Adrenal gland (tissue), 12 donors: ENCODE results near the gene CUL4B. TPM values are rescaled to one million over a fixed set of nuclear protein-coding genes. Genes with fewer than 3 reads are reported as not detected.

Source experiments
- DNase-seq, 7 donors: peaks; one replicate each; pipeline ENCODE4 v3.0.0-alpha.2; 2019 to 2020
- H3K27ac ChIP-seq, 5 donors: fragments of 200-600 bp; sonication (generic) in 4 of 5; 1 replicate in 3 of 5; 2 replicates in 2 of 5; pipeline versions ENCODE4 v1.5.1 to v1.8.0; 2016 to 2020; ENCODE audit warnings: mild to moderate bottlenecking in 1 of 5
- H3K27me3 ChIP-seq: fragments of 200-600 bp; 2 replicates; pipeline ENCODE4 v1.8.0; 2021
- H3K36me3 ChIP-seq, 2 donors: fragments of 200-600 bp; replicated peaks in 1 of 2; 1 replicate in 1 of 2; 2 replicates in 1 of 2; pipeline versions ENCODE4 v1.5.1 to v1.8.0; 2018 to 2022
- H3K4me1 ChIP-seq, 2 donors: fragments of 200-600 bp; replicated peaks in 1 of 2; 1 replicate in 1 of 2; 2 replicates in 1 of 2; pipeline versions ENCODE4 v1.5.1 to v1.8.0; 2018 to 2021
- H3K4me3 ChIP-seq, 4 donors: fragments of 200-600 bp; sonication (generic) in 3 of 4; one replicate each; pipeline ENCODE4 v1.5.1; 2016 to 2018
- H3K9me3 ChIP-seq, 3 donors: fragments of 200-600 bp; sonication (generic) in 1 of 3; replicated peaks in 1 of 3; 1 replicate in 2 of 3; 2 replicates in 1 of 3; pipeline versions ENCODE4 v1.5.1 to v1.8.0; 2016 to 2021
- CTCF ChIP-seq, 6 experiments: fragments of 450-650 bp in 4 of 6; fragments of 200-600 bp in 2 of 6; sonication (generic) in 1 of 6; IDR thresholded peaks; 1 replicate in 5 of 6; 2 replicates in 1 of 6; pipeline versions ENCODE4 v1.5.1 to v1.8.0; 2016 to 2021; ENCODE audit warnings: antibody characterized with exemption in 6 of 6, mild to moderate bottlenecking in 2 of 6, moderate library complexity in 1 of 6
- POLR2A ChIP-seq, 2 donors: fragments of 450-650 bp; IDR thresholded peaks; one replicate each; pipeline ENCODE4 v1.6.1; 2017; ENCODE audit warnings: antibody characterized with exemption in 2 of 2, mild to moderate bottlenecking in 2 of 2, moderate library complexity in 1 of 2
- WGBS, 4 donors: extraction: QIAGEN DNeasy Blood & Tissue Kit in 2 of 4; methylation state at CpG; one replicate each; pipeline versions ENCODE4 v1.1.5 to v1.1.7; 2013 to 2017; 5-methylcytosine and 5-hydroxymethylcytosine counted together
- intact Hi-C, 2 donors: fragments of 100-400 bp; cut with DNase I; formaldehyde crosslinking; loops; one replicate each; pipeline versions ENCODE4 v1.14.1 to v1.15.0; 2022 to 2023
- polyA plus RNA-seq, 3 donors: library from polyadenylated mRNA; stranded (reverse); fragments of 200-250 nt in 2 of 3; fragments of 350-450 nt in 1 of 3; fragmentation: Illumina TruSeq in 1 of 3; extraction: RNeasy Lipid Tissue Mini Kit (QIAGEN cat#74804) in 1 of 3; gene quantifications; one replicate each; pipeline ENCODE4 v1.2.3, GENCODE V29; 2013 to 2014
- total RNA-seq, 9 donors: library from RNA; depleted of rRNA in 4 of 9; stranded (reverse); fragments of >200 nt in 4 of 9; fragments of 120-200 nt in 1 of 9; fragmentation: NEBNext Ultra II Directional in 1 of 9; extraction: Animal tissue kit (Norgen Biotek cat#: 25700) in 1 of 9; gene quantifications; one replicate each; pipeline versions ENCODE4 v1.1.0 to v1.2.4, GENCODE V29; 2013 to 2023
- donor health status: healthy with polysubstance abuse.
- donor health status: Bipolar disorder and iron deficiency.
- donor health status: DM: yes; HTN: yes; CAD: no.
- donor health status: DM: no; HTN: no; CAD: no.
- donor health status: DM: no; HTN: no; CAD: no.
- donor health status: DM: yes; HTN: yes; CAD: no.

Gene CUL4B
- total and polyA plus RNA-seq, 12 donors = 24.7 to 55.3 (median 39.7) TPM

GRCh38 chrX:120485638-120486520 lies 74.9 kb downstream of the CUL4B start:
- no peaks in the 10 kb centered on the region for H3K4me1 ChIP-seq
- intact Hi-C loops = no loop called here
- H3K9me3 ChIP-seq = no peaks in the 10 kb centered on the region
- H3K4me3 ChIP-seq = peak overlapping the region in 3 of 4 donors; percentile 14 to 50 (median 33)
- peak overlapping the region; percentile 60 to 92 (median 85) for H3K27ac ChIP-seq
- no peaks in the 10 kb centered on the region for H3K36me3 ChIP-seq
- TF ChIP-seq POLR2A (IDR thresholded peaks at IDR 0.05) = peak in 1 of 2 donors; percentile 67
- TF ChIP-seq CTCF (IDR thresholded peaks at IDR 0.05) = peak; percentile 15 to 67 (median 58)
- DNase-seq = peak; percentile 61 to 90 (median 82)
- H3K27me3 ChIP-seq = no peaks in the 10 kb centered on the region
- 1 to 23% (median 12%) methylated on average over 23 to 39 of the region's 39 CpGs for WGBS, 4 donors

- intact Hi-C loops = no loop called here
- peak overlapping the region in 1 of 4 donors; percentile 50 for H3K4me3 ChIP-seq
- TF ChIP-seq POLR2A (IDR thresholded peaks at IDR 0.05) = no peak
- 70 to 77% (median 75%) methylated on average over 2 to 3 of the region's 3 CpGs for WGBS, 4 donors
- no peaks in the 10 kb centered on the region for H3K4me1 ChIP-seq
- DNase-seq = no peak
- no peaks in the 10 kb centered on the region for H3K27me3 ChIP-seq
- H3K27ac ChIP-seq = peak overlapping the region in 3 of 5 donors; percentile 83 to 92 (median 89)
- no peaks in the 10 kb centered on the region for H3K9me3 ChIP-seq
- H3K36me3 ChIP-seq = no peaks in the 10 kb centered on the region
Measured at GRCh38 chrX:120485315-120485637, 75.5 kb downstream of the CUL4B start.

- H3K9me3 ChIP-seq = no peaks in the 10 kb centered on the region
- H3K4me3 ChIP-seq = no peak overlapping the region
- peaks cover 3% of the 10 kb centered on the region for H3K27me3 ChIP-seq
- WGBS, 4 donors = 73 to 90% (median 79%) methylated on average over 3 of the region's 3 CpGs
- H3K27ac ChIP-seq = no peak overlapping the region
- no peak for TF ChIP-seq POLR2A (IDR thresholded peaks at IDR 0.05)
- TF ChIP-seq CTCF (IDR thresholded peaks at IDR 0.05) = no peak
- intact Hi-C loops = loop anchor here in 1 of 2 donors (5.0 kb wide), 1 partner anchor 110 kb away; no protein-coding TSS in a partner anchor
- no peaks in the 10 kb centered on the region for H3K4me1 ChIP-seq
- H3K36me3 ChIP-seq = no peaks in the 10 kb centered on the region
- DNase-seq = no peak
Measured at GRCh38 chrX:120477453-120477852, 83.3 kb downstream of the CUL4B start.

GRCh38 chrX:120476714-120477113 lies 84.0 kb downstream of the CUL4B start:
- no peaks in the 10 kb centered on the region for H3K9me3 ChIP-seq
- intact Hi-C loops = loop anchor here in 1 of 2 donors (5.0 kb wide), 1 partner anchor 109 kb away; no protein-coding TSS in a partner anchor
- no peak for TF ChIP-seq CTCF (IDR thresholded peaks at IDR 0.05)
- TF ChIP-seq POLR2A (IDR thresholded peaks at IDR 0.05) = no peak
- H3K4me3 ChIP-seq = no peak overlapping the region
- DNase-seq = no peak
- no peak overlapping the region for H3K27ac ChIP-seq
- WGBS, 4 donors = 57 to 78% (median 72%) methylated on average over 2 of the region's 2 CpGs
- H3K36me3 ChIP-seq = no peaks in the 10 kb centered on the region
- no peaks in the 10 kb centered on the region for H3K4me1 ChIP-seq
- peaks cover 3% of the 10 kb centered on the region for H3K27me3 ChIP-seq
